ENCODE measurements around the gene OR10A3.

The OR10A3 gene

GRCh38 chr11:7936615-7937014, 4.9 kb downstream of the OR10A3 start:
- no peak for DNase-seq

GRCh38 chr11:7931168-7931567, 10.3 kb downstream of the OR10A3 start, which contains the start of gene OR10A6:
TSS of gene OR10A6 (minus strand) at chr11:7931268. CDS start at chr11:7928662, 2,606 bp downstream.
- no peak for DNase-seq

GRCh38 chr11:7927635-7928034, 13.9 kb downstream of the OR10A3 start:
- no peak for DNase-seq

DNA sequence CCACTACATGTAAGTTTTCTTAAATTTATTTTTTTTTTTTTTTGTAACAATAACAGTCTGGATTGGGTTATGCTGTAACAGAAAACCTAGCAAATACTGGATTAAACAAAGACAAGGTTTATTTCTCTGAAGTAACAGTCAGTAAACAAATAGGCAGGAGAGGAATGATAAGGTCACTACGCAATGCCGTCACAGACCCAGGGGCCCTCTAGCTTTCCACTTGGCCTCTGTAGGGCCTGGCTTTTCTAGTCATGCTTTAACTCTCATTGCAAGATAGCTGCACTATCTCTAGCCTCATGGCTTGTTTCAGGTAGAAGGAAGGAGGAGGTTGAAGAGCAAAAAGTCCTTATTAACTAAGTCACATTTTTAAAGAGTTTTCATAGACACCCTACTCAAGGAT, 17.0 kb downstream of the OR10A3 start:
- DNase-seq: no peak

GRCh38 chr11:7918141-7918540, 23.4 kb downstream of the OR10A3 start:
- no peak for DNase-seq

DNA sequence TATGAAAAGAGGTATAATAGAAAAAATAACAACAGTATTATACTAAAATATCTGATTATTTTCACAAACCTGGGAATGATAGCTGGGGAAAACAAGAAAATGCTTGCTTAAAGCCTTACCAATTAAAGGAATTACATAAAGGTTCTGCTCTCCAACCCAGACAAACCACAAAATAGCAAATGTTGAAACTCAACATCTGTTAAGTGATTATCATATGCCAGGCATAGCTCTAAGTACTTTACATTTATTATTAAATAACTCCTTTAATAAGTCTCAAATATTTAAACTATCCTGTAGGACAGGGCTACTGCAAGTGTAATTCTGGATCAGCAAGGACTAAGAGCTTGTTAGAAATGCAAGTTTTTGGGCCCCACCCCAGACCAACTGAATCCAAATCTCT, 30.5 kb downstream of the OR10A3 start:
- DNase-seq: no peak

GRCh38 chr11:7910286-7910788, 31.2 kb downstream of the OR10A3 start:
- DNase-seq: no peak

DNA sequence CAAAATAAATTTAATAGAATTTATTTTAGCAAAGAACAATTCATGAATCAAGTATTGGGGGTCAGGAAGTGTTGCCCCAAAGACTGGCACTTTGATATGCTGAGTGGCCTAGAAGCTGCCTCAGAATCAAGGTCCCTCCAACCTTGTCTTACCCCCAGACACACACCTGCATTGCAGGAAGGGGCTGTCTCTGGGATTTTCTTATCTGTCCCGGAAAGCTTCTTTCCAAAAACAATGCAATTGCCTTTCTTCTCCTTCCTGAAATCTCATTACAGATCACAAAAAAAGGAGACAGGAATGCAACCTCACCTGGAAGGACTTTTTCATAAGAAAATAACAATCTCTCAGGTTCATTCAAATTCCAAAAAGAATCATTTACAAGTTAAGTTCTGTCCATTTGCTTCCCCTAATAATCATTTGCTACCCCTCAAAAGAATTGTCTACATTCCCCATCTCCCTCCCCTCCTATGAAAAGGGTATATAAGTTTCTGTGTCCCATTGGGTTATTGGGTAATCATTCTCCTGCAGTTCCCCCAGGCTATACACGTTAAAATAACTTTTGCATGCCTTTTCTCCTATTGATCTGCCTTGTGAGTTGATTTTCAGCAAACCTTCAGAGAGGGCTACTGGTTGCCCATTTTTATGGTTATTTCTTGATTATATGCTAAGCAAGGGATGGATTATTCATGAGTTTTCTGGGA, 31.8 kb downstream of the OR10A3 start:
- DNase-seq: no peak

- no peak for DNase-seq
These were observed 34.4 kb downstream of the OR10A3 start for GRCh38 chr11:7907121-7907520.

DNA sequence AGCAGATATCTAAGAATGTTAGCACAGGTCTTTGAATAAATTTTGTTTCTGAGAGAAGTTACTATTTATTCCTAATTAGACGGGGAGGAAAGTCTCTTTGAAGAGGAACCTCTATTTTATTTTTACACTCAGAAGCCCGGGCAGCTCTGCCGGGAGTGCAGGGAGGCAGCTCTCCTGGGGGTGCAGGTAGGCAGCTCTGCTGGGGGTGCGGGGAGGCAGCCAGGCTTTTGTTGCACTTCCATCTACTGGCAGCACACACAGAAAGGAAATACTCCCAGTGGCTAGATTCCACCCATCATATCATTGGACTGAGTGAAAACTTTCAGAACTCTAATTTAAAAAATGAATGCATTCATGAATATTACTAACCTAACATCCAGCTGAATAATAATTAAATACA, 35.0 kb downstream of the OR10A3 start:
- no peak for DNase-seq

DNA sequence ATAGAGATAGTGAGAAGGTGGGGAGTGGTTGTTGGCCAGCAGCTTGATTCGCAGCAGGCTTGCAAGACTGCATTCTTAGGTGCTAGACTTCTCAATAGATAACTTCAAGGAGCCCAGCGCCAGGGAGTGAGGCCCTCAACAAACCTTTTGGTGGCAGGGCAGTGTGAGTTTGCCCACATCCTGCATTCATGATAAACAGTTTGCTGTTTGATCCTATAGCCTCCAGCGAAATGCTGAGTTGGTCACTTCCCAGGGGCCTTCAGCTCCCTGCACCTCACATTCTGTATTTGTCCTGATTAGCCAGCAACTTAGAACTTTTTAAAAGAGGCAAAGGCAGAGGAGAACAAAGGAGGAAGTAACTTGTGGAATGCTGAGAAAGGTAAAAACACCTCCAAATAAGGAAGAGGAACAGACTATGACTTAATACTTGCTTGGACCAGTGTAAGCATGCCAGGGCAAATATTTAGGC, 35.5 kb downstream of the OR10A3 start:
- no peak for DNase-seq

DNA sequence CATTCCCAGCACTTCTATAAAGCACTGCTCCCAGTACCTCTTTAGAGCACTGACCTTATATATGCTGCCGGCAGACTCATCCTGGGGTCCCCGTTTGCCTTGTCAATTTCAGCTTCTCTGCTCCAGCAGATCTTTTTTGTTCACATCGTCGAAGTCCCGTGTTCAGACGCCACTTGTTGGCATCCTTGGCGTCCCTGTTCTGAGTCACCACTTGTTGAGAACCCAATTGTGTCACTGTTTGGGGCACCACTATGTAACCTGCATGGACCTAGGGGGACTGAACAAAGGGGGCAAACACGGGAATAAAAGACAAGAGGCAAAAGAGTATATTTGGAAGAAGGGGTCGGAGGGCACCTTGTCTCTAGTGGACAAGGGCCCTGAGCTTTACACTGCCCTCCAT, 36.0 kb downstream of the OR10A3 start:
- no peak for DNase-seq

DNA sequence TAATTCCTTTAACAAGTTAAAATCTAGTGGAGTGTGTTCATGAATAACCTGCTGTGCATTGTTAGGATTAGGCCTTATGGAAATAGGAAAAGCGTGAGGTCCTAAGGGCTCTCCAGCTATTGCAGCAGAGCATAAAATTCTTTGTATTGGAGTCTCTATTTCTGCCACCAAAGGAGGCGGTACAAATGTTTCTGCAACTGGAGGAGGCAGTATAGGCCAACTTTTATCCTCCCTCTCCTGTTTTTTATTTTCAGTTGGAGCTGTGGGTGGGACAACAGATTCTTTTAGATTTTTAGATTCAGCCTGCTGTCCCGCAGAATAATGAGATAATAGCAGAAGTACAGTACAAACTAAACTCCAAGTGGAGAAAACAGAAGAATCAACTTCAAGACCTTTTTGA, 36.6 kb downstream of the OR10A3 start:
- DNase-seq: peak; percentile 66

DNA sequence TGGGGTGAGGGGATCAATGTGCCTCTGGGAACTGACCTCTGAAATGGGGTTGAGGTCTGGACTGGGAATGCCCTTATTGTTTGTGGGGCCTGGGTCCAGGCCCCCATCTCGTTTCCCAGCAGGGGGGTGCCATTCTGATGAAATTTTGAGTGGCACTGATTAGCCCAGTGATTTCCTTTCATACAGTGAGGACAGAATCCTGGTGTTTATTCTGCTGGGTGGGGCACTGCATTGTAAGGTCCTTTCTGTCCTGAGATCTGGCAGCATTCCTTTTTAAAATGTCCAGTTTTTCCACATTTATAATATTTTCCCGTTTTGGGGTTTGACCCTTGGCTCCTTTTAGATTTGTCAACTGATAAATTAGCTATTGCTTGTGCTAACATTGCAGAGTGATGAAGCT, 37.6 kb downstream of the OR10A3 start:
- DNase-seq: no peak

- DNase-seq: no peak
These were observed 40.1 kb downstream of the OR10A3 start for GRCh38 chr11:7901319-7901854.

DNA sequence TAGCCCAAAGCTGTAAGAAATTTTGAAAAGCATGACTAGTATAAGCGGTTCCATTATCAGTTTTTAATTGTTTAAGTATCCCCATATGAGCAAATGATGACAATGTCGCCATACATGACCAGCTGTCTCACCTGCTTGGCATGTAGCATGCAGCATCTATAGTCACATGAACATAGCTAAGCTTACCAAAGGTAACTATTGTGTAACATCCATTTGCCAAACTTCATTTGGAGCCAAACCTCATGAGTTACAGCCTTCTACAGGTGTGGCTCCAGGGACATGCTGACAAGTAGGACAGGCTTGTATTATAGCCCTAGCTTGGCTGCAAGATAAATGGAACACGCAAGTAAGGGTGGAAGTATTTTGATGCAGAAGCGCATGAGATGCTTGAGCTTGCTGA, 40.8 kb downstream of the OR10A3 start:
- DNase-seq: no peak

DNA sequence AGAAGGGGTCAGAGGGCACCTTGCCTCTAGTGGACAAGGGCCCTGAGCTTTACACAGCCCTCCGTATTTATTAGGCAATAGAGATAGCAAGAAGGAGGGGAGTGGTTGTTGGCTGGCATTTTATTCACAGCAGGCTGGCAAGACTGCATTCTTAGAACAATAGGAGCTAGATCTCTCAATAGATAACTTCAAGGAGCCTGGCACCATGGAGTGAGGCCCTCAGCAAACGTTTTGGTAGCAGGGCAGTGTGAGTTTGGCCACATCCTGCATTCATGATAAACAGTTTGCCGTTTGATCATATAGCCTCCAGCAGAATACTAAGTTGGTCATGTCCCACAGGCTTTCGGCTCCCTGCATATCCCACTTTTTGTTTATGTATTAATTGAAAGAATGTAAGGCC, 42.1 kb downstream of the OR10A3 start:
- DNase-seq: no peak

DNA sequence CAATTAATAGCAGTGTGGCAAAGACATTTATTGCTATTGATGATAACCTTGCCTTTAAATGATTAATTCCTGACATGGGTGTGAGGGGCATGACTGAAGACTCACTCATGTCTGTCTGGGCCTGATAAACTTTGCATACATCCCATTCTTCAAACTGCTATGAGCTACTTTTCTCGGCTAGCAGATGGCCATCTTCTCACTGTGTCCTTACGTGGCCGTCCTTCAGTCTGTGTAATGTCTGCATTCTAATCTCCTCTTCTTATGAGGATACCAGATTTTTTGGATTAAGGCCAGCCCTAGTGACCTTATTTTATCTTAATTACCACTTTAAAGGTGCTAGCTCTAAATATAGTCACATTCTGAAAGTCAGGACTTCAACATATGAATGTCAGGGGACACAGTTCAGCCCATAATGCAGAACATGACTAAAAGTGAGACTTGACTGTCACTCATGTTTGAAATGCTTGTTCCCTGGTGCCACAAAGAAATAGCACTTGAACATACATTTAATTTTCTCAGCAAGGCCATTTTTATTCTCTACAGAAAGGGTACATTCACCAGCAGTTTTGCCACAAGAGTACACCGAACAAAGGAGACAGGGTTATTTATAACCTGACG, 42.7 kb downstream of the OR10A3 start:
- DNase-seq: no peak

GRCh38 chr11:7896009-7896785, 45.3 kb downstream of the OR10A3 start:
- no peak for DNase-seq

DNA sequence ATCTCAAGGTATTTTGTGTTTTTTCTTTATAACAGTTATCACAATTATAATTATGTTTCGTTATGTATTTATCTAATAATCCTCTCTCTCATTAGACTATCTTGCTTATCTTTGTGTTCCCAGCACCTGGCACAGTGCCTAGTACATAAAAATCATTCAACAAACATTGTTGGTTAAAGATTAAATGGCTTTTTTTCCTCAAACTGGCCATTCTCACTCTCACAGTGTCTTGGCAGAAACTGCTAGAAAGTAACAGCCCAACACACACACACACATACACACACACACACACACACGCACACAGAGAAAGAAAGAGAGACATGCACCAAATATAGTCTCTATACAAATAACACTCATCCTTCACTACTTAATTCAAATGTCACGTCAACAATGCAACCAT, 47.3 kb downstream of the OR10A3 start:
- DNase-seq: no peak

DNA sequence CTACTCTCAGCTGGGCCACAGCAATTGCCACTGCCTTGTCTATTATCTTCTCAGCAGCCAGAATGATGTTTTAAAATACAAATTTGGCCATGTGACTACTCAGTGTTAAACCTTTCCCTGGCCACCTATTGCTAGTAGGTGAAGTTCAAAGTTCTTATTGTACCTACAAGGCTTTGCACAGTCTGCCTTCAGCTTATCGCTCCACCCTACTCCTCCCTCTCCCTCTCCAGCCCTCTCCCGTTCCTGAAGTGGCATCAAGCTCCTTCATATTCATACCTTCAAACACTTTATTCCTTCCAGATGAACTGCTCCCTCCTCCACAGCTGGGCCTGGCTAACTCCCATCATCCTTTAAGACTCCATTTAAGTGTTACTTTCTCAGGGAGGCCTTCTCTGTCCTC, 47.7 kb downstream of the OR10A3 start:
- DNase-seq: no peak

- peak; percentile 79 for DNase-seq
These were observed 48.7 kb downstream of the OR10A3 start for GRCh38 chr11:7892840-7893254.

GRCh38 chr11:7892059-7892699, 49.3 kb downstream of the OR10A3 start:
- peak; percentile 84 for DNase-seq

Data from fibroblast of skin of scalp (primary cell).